ENCODE measurements around the gene AUTS2. TPM values are rescaled to one million over a fixed set of nuclear protein-coding genes. Genes with fewer than 3 reads are reported as not detected.

AUTS2 gene
- total RNA-seq, 1 donor from 2014 or later: 7.7 TPM

GRCh38 chr7:70321016-70321590 is 722.8 kb downstream of the AUTS2 start:
- intact Hi-C loops (cut with micrococcal nuclease): no loop called here

DNA sequence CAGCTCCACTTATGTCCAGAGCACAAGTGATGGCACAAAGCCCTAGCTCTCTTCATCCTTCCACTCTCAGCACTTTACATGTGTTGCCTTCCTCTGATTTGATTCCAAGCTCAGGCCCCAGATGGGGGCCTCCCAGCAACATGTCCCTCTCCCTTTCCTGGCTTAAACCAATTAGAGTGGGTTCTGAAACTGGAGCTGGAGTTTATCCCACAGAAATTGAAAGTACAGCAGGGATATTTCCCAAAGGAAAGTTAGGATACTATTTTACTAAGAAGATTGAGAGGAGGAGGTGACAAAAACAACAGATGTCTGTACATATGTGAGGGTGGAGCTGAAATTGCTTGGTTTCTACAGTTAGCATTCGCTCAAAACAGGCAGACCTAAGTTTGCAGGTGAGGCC is 724.6 kb downstream of the AUTS2 start:
- intact Hi-C loops (cut with micrococcal nuclease): no loop called here

DNA sequence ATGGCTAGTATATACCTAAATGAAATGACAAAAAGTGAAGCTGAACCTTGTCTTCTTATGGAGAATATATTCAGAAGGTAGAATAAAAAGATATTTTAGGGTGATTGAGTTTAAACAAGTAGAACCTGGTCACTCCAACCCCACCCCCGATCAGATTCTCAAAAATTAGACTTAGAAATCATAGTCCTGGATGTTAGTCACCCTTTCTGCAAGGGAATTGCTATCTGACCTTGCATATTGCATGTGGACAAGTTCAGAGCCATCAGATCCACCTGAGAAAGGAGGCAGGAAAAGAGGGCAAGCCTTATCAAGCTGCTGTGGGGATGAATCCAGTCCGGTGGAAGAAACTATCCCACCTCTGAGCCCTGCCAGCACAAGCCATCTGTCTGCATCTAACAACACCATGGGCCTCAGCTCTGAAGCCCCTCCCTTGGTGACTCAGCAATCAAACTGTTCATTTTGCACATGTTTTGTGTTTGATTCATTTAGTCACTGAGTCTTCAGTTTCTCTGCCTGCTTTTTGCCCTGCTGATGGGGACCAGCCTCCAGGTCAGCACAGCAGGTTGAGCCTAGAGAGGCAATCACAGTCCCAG is 727.3 kb downstream of the AUTS2 start:
- intact Hi-C loops (cut with micrococcal nuclease): no loop called here

DNA sequence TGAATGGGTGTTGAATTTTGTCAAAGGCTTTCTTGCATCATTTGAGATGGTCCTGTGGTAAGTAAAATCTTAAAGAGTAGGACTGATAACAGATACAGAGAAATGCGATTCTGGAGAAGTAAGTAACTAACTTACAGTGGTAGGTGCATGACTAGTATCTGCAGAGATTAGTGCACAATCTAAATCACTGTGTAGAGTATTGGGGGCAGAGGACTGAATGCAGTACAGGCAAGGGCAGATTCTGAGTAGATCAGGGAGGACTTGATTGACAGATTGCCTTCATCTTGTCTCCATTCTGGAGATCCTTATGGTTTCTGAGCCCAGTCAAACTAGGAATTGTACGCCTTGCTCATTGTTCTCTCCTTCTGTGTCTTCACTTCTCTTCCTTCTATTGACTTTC is 736.0 kb downstream of the AUTS2 start:
- intact Hi-C loops (cut with micrococcal nuclease): no loop called here

GRCh38 chr7:70334871-70335270 is 736.6 kb downstream of the AUTS2 start:
- intact Hi-C loops (cut with micrococcal nuclease): no loop called here

DNA sequence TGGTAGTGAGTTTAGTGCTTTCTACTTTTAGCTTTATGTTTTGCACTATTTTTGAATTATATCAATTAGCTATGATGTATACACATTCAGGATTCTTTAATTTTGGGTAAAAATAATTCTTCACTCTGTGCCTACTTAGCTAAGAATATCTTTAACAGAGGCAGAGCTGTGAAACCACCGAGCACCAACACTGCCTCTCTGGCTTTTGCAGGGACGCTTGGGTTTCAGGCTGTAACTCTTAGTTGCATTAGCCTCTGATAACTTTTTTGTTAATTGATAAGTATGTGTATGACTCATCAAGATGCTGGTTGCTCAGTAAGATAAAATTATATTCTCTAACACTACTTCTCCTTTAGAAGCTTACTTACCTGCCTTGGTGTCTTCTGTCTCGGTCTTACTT is 738.3 kb downstream of the AUTS2 start:
- intact Hi-C loops (cut with micrococcal nuclease): no loop called here

GRCh38 chr7:70338015-70338414 is 739.7 kb downstream of the AUTS2 start:
- intact Hi-C loops (cut with micrococcal nuclease): no loop called here

DNA sequence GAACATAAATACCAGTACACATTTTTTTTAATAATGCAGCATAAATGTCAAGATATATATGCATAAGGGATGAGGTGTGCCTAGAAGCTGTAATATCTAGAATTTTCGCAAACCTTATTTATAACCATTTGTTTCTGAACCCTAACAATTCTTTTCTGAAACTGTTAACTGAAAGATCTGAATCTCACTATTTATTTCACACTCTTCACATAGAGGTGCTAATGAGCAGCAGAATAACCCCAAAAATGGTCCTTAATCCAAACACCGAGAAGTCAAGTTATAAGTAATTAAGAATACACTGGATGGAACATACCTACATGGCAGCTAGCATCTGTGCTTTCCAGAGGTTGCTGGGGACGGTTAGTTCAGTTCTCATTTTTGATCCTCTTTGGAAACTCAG is 742.0 kb downstream of the AUTS2 start:
- intact Hi-C loops (cut with micrococcal nuclease): no loop called here

DNA sequence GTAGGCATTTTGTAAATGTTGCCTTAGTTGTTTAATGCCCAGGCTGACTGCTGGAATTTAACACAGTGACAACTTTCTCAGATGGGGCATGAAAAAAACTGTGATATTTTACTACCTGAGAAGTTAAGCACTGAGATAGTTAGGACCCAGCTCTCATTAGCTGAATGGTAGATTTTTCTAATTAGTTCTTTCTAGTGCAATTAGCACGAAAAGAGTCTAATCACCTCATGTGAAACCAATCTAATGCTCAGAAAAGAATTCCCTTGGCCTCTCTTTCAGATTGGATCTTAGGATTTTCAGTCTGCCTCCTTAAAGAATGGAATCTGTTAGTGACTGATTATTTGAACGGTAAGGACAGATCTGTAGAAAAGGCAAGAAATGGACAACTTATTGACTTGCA is 743.2 kb downstream of the AUTS2 start:
- intact Hi-C loops (cut with micrococcal nuclease): no loop called here

GRCh38 chr7:70343519-70343918 is 745.2 kb downstream of the AUTS2 start:
- intact Hi-C loops (cut with micrococcal nuclease): no loop called here

DNA sequence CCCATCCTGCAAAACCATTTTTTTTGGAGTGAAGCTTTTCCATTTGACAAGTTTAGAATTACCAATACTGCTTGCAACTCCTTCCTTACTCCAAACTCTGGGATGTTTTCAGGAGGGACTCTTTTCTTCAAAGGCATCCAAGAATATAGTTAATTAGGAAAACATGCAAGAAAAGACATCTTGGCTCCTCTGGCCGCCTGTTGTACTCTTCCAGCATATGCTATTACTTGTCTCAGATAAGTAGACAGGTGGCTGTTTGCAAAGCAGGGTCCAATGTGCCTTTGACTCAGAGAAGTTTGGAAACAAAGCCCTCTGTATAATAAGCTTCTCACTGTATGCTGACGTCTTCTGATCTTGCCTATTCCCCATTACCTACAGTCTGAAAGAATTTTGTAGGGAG is 746.5 kb downstream of the AUTS2 start:
- intact Hi-C loops (cut with micrococcal nuclease): no loop called here

DNA sequence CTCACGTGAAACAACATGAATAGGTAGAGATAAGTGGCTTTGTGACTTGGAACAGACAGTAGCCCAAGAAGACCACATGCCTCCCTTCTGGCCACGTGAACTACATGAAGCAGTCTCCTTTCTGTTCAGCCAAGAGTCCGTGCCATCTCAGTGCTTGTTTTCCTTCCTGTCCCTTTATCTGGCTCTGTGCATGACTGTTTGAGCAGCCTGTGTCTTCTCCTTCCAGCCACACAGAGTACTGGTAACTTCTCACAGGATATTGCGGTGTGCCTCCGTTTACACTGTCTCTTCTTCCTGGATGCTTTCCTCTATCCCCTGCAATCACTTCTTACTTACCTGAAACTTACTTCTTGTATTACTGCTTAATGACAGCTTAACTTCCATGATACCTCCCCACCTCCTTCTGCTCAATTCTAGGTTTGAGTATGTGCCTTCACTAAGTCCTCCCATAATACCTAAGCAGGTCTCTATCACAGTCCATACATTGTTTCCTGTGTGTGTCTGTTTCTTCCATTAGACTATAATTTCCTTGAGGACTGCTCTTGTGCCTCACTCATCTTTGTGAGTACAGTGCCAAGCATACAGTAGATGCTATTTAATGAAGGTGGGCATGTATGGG is 748.7 kb downstream of the AUTS2 start:
- intact Hi-C loops (cut with micrococcal nuclease): no loop called here

DNA sequence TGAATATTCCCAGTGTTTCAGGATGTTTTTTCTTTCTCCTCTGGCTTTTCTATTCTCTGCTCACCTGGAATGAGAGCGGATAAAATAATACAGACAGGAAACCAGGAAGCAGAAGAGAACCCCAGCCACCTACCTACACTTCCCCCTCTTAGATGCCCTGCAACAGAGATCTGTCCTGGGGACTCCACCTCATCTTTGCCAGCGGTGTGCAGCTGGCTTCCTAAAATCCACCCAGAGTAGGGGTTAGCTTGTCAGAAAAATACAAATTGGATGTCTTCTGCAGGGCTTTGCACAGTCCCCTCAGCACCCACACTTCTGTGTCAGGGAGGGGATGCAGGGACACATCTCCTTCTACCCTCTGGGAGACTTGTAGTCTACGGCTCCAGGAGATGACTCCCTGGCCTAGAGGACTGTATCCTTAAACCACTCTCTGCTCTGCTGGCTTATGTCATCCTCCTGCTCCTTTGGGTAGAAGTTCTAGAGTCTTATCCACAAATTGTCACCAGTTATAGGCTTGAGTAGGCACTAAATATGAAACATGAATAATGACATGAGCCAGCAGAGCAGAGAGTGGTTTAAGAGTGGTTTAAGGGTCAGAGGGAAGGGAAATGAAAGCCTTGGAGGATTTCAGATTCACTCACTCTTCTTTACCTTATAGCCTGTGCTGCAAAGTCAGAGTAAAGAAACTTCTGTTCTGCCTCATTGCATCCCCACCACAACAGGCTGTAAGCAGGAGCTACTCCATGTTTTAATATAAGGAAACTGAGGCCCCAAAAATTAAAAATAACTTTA is 749.4 kb downstream of the AUTS2 start:
- intact Hi-C loops (cut with micrococcal nuclease): no loop called here

DNA sequence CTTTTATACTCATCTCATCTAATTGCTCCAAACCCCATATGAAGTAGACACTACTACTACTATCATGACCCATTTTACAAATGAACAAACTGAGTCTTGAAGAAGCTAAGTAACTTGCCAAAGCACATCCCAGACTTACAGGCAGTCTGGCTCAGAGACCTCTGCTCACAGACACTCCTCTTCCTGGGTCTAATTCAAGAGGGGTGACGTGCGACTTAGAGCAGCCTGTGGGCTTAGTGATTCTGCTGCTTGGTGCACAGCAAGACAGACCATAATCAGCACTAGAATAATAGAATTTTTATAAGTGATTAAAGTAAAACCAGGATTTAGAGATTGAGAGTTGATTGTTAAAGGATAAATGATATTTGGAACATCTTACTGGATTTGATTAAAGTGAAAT is 750.8 kb downstream of the AUTS2 start:
- intact Hi-C loops (cut with micrococcal nuclease): no loop called here

DNA sequence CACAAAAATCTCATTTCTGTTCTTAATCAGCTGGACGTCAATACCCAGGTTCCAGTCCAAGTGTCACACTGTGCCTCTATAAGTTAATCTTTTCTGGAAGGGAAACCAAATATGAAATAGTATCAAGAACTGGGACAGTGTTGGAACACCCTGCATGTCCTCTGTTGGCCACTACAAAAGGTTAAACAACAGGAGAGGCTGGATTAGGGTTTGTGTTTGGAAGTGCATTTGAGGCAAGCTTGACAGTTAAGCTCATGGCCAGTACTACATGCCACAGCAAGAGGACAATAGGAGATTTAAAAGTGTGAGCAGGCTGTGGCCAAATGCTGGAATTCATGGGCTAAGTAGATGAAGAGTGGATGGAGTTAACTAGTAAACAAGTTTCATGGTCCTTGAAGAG is 751.5 kb downstream of the AUTS2 start:
- intact Hi-C loops (cut with micrococcal nuclease): no loop called here

DNA sequence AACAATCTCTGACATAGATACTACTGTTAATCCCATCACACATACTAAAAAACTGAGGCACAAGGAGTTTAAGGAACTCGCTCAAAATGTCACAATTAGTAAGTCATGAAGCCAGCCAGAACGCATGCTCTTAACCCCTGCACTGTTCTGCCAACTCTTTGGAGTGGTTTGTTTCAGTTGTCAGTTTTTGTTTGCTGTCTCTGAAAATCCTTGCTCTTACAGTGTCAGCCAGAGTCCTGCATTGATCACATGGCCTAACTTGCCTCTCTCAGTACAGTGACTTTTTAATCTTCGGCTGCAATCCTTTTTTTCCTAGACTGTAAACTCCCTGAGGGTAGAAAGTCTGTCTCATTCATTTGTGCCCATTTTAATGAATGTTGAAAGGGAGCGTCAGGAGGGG is 753.8 kb downstream of the AUTS2 start:
- intact Hi-C loops (cut with micrococcal nuclease): no loop called here

DNA sequence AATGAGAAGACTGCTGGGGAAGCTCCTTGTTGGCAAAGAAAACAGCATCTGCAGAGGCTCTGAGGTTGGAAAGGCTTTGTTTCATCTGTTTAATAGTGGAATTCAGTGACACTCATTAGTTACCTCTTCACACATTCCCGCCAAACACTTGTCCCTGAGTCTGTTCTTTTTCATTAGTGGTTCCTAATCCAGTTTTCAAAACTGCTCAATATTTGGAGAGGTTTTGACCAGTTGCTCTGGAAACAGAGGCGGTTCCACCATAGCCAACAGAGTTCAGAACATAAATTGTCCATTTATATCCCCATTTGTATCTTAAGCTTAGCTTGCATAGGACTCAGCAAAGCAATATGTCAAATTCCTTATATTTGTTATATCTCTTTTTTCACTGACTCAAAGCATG is 754.6 kb downstream of the AUTS2 start:
- intact Hi-C loops (cut with micrococcal nuclease): no loop called here

DNA sequence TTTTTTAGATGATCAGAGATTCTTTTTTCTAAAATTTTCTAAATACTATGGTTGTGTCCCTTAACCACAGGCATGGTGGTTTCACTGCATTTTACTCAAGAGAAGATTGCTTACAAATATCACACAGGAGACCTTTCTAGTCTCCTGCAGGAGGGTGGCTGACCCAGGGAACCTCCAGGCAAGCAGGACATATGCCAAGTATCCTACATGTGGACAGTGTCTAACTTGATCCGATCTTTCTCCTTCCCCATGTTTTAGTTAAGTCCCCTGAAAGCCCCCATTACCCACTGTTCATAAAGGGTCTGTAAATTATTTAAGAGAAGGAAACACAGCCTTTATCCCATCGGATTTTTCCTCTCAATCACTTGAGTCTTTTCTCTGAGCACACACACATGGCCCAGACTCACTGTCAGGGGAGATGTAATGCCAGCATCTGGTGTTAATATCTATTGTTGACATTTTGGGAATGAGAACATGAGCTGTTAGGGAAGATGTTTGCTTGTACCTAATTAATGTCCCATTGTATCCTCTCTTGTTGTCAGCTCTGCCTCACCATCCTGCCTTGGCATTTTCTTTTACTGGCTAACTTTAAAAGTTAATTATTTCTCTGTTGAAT is 755.2 kb downstream of the AUTS2 start:
- intact Hi-C loops (cut with micrococcal nuclease): no loop called here

GRCh38 chr7:70353946-70354335 is 755.7 kb downstream of the AUTS2 start:
- intact Hi-C loops (cut with micrococcal nuclease): no loop called here

GRCh38 chr7:70354409-70355169 is 756.3 kb downstream of the AUTS2 start:
- intact Hi-C loops (cut with micrococcal nuclease): no loop called here
